Measurements from ENCODE around the gene AGBL1. TPM values are rescaled to one million over a fixed set of nuclear protein-coding genes. Genes with fewer than 3 reads are reported as not detected.

AGBL1 gene
- total and polyA plus RNA-seq, 11 donors: under 0.01 to 0.08 (median 0.02) TPM; not detected in 8

- Histone ChIP-seq H3K36me3 (no peaks in the 10 kb centered on the region), H3K4me1 (peaks cover 0 to 16% (median 0%) of the 10 kb centered on the region in 12 donors), H3K9me3 (no peaks in the 10 kb centered on the region), H3K27ac (no peak overlapping the region), H3K27me3 (no peaks in the 10 kb centered on the region), H3K4me3 (no peak overlapping the region)
- ATAC-seq (no peak), DNase-seq (no peak)
- 48 to 60% (median 52%) methylated on average over 8 of the region's 8 CpGs for WGBS, 4 donors
- TF ChIP-seq, protein P1, sequence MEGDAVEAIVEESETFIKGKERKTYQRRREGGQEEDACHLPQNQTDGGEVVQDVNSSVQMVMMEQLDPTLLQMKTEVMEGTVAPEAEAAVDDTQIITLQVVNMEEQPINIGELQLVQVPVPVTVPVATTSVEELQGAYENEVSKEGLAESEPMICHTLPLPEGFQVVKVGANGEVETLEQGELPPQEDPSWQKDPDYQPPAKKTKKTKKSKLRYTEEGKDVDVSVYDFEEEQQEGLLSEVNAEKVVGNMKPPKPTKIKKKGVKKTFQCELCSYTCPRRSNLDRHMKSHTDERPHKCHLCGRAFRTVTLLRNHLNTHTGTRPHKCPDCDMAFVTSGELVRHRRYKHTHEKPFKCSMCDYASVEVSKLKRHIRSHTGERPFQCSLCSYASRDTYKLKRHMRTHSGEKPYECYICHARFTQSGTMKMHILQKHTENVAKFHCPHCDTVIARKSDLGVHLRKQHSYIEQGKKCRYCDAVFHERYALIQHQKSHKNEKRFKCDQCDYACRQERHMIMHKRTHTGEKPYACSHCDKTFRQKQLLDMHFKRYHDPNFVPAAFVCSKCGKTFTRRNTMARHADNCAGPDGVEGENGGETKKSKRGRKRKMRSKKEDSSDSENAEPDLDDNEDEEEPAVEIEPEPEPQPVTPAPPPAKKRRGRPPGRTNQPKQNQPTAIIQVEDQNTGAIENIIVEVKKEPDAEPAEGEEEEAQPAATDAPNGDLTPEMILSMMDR (IDR thresholded peaks at IDR 0.05): no peak
- no peak for TF ChIP-seq POLR2A (IDR thresholded peaks at IDR 0.05)
- intact Hi-C loops (cut with DNase I): no loop called here
Measured at GRCh38 chr15:86855307-86856291, 775.9 kb downstream of the AGBL1 start.

GRCh38 chr15:86857701-86858100, 778.0 kb downstream of the AGBL1 start:
- DNase-seq (no peak), ATAC-seq (no peak)
- no peak for TF ChIP-seq POLR2A (IDR thresholded peaks at IDR 0.05)
- TF ChIP-seq, protein P1 (IDR thresholded peaks at IDR 0.05): no peak
- intact Hi-C loops (cut with DNase I): no loop called here
- Histone ChIP-seq H3K9me3 (no peaks in the 10 kb centered on the region), H3K27me3 (no peaks in the 10 kb centered on the region), H3K27ac (no peak overlapping the region), H3K36me3 (no peaks in the 10 kb centered on the region), H3K4me1 (peaks cover 0 to 10% (median 0%) of the 10 kb centered on the region in 12 donors), H3K4me3 (no peak overlapping the region)
- 91 to 94% (median 93%) methylated on average over 4 of the region's 4 CpGs for WGBS, 4 donors

DNA sequence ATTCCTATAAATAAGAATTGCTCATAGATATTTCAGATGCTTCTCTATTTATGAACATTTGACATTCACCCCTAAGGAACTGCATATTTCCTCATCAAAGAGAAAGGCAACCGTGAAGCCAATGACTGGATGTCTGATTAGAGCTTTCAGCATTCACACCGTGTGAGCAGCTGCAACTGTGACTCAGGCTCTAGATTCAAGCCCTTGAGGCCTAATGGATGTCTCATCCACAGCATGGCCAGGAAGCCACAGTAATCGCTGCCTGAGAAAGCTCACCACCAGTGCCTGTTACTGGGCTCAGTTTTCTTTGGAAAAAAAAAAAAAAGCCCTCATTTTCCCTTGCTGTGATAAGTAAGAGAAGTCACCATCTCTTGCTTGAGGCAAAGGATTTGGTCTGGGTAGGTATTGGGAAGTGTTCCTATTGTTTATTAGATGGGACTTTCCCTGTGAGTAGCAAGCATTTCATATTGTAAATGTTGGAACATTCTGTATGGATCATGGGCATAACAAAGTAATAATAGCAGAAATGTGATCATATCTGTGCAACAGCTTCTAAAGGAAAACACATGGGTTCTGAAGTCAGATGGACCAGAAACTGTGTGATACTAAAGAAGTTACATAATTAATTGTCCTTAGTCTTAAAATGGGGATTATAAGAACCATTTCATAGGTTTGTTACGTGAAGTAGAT, 783.7 kb downstream of the AGBL1 start:
- H3K36me3 ChIP-seq: no peaks in the 10 kb centered on the region
- H3K4me3 ChIP-seq: no peak overlapping the region
- WGBS, 4 donors: 36 to 61% (median 49%) methylated on average over 4 of the region's 4 CpGs
- H3K9me3 ChIP-seq: no peaks in the 10 kb centered on the region
- no peaks in the 10 kb centered on the region for H3K4me1 ChIP-seq
- H3K27ac ChIP-seq: peak overlapping the region in 1 of 12 donors; percentile 33
- peak in 2 of 4 donors; percentile 57 to 75 for ATAC-seq
- TF ChIP-seq, protein P1 (IDR thresholded peaks at IDR 0.05): no peak
- TF ChIP-seq POLR2A (IDR thresholded peaks at IDR 0.05): no peak
- DNase-seq: peak in 1 of 5 donors; percentile 34
- H3K27me3 ChIP-seq: no peaks in the 10 kb centered on the region
- intact Hi-C loops (cut with DNase I): no loop called here

DNA sequence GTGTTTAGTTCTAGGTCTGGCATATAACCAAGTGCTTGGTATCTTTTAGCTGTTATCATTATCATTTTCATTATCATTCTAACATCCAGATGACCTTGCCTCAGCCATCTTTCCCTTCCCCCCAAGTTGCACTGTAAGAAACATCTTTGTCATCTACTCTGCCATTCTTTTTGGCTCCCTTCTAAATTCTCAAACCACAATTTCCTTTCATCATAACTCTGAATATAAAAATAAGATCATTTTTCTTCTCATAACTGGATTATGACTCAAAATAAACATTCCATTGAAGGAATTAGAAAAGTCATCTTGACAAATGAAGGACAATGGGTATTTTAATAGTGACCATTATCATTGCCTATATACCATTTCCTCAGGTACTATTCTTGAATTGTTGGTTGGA, 786.2 kb downstream of the AGBL1 start:
- DNase-seq (no peak), ATAC-seq (no peak)
- H3K9me3 ChIP-seq: no peaks in the 10 kb centered on the region
- no peak overlapping the region for H3K27ac ChIP-seq
- H3K4me3 ChIP-seq: no peak overlapping the region
- intact Hi-C loops (cut with DNase I): no loop called here
- H3K27me3 ChIP-seq: no peaks in the 10 kb centered on the region
- TF ChIP-seq, protein P1 (IDR thresholded peaks at IDR 0.05): no peak
- TF ChIP-seq POLR2A (IDR thresholded peaks at IDR 0.05): no peak
- no peaks in the 10 kb centered on the region for H3K36me3 ChIP-seq
- H3K4me1 ChIP-seq: no peaks in the 10 kb centered on the region

All from heart left ventricle (tissue), 16 donors.